GM19043 (cell line): ENCODE data around the gene CHCHD1.
"Not testable (repeated sequence)": the region's sequence is repeated elsewhere in the genome, so short reads cannot be mapped to it uniquely, and the experiment has no call there.

ENCODE experiments used
- ATAC-seq: cut with Tn5 transposase; IDR thresholded peaks from one replicate; pipeline ENCODE4 v1.9.1; 2021; ENCODE audit warnings: low read depth; ENCODE audit not compliant: unreplicated experiment

Gene CHCHD1

GRCh38 chr10:73809061-73809818 lies 27.4 kb downstream of the CHCHD1 start:
- no peak for ATAC-seq

GRCh38 chr10:73810358-73810734 lies 28.5 kb downstream of the CHCHD1 start:
- no peak for ATAC-seq

- peak; percentile 25 for ATAC-seq
Observed at GRCh38 chr10:73810735-73811465, 29.1 kb downstream of the CHCHD1 start.

GRCh38 chr10:73812657-73813056 lies 30.8 kb downstream of the CHCHD1 start:
- ATAC-seq = no peak

- ATAC-seq = no peak
Observed at GRCh38 chr10:73813333-73813732, 31.5 kb downstream of the CHCHD1 start.

GRCh38 chr10:73814276-73814895 lies 32.5 kb downstream of the CHCHD1 start:
- no peak for ATAC-seq

- no peak for ATAC-seq
Observed at GRCh38 chr10:73814896-73815718, 33.3 kb downstream of the CHCHD1 start.

GRCh38 chr10:73815719-73816030 lies 33.8 kb downstream of the CHCHD1 start:
- ATAC-seq = no peak

- no peak for ATAC-seq
Observed at GRCh38 chr10:73816917-73817729, 35.3 kb downstream of the CHCHD1 start.

GRCh38 chr10:73817826-73818225 lies 36.0 kb downstream of the CHCHD1 start:
- ATAC-seq = no peak

- no peak for ATAC-seq
Observed at GRCh38 chr10:73818402-73818801, 36.6 kb downstream of the CHCHD1 start.

- ATAC-seq = no peak
Observed at GRCh38 chr10:73819081-73819480, 37.2 kb downstream of the CHCHD1 start.

GRCh38 chr10:73819513-73820093 lies 37.8 kb downstream of the CHCHD1 start:
- no peak for ATAC-seq

- no peak for ATAC-seq
Observed at GRCh38 chr10:73823391-73823790, 41.5 kb downstream of the CHCHD1 start.

- ATAC-seq = no peak
Observed at GRCh38 chr10:73824146-73824725, 42.4 kb downstream of the CHCHD1 start.

- ATAC-seq = no peak
Observed at GRCh38 chr10:73827346-73828089, 45.7 kb downstream of the CHCHD1 start.

GRCh38 chr10:73828161-73828560 lies 46.3 kb downstream of the CHCHD1 start:
- no peak for ATAC-seq

GRCh38 chr10:73829090-73829489 lies 47.2 kb downstream of the CHCHD1 start:
- not testable (repeated sequence) for ATAC-seq
